Kidney (tissue), 14 donors: ENCODE data around the gene RAD51B. TPM values are rescaled to one million over a fixed set of nuclear protein-coding genes. Genes with fewer than 3 reads are reported as not detected.

Experiments used
- DNase-seq, 5 donors: peaks; one replicate each; pipeline ENCODE4 v3.0.0-alpha.2; 2013 to 2020
- FAIRE-seq: peaks from 2 replicates; lab custom pipeline; 2012; peaks lifted over from hg19 to GRCh38; lab: Jason Lieb, UNC
- H3K27ac ChIP-seq, 2 donors: one replicate each; pipeline ENCODE4 v1.7.0; 2013; ENCODE audit warnings: low read depth in 2 of 2, low read length in 2 of 2, inconsistent platforms in 1 of 2
- H3K27me3 ChIP-seq: one replicate; pipeline ENCODE4 v1.7.1; 2013; ENCODE audit warnings: low read length, inconsistent platforms; ENCODE audit not compliant: control insufficient read depth, insufficient read depth
- H3K36me3 ChIP-seq, 3 donors: one replicate each; pipeline versions ENCODE4 v1.7.0 to v1.7.1; 2013; ENCODE audit warnings: low read length in 3 of 3, control low read depth in 1 of 3, inconsistent platforms in 1 of 3; ENCODE audit not compliant: insufficient read depth in 3 of 3, control insufficient read depth in 2 of 3
- H3K4me1 ChIP-seq, 3 donors: one replicate each; pipeline versions ENCODE4 v1.7.0 to v1.7.1; 2013; ENCODE audit warnings: low read length in 3 of 3, inconsistent platforms in 1 of 3, low read depth in 1 of 3; ENCODE audit not compliant: control insufficient read depth in 2 of 3, insufficient read depth in 2 of 3
- H3K4me3 ChIP-seq, 3 donors: one replicate each; pipeline versions ENCODE4 v1.7.0 to v1.8.1; 2013; ENCODE audit warnings: low read length in 3 of 3, control low read depth in 1 of 3, inconsistent platforms in 1 of 3
- H3K9ac ChIP-seq, 3 donors: one replicate each; pipeline versions ENCODE4 v1.7.0 to v1.7.1; 2013; ENCODE audit warnings: low read length in 3 of 3, control low read depth in 1 of 3, inconsistent platforms in 1 of 3
- H3K9me3 ChIP-seq, 3 donors: one replicate each; pipeline versions ENCODE4 v1.7.0 to v1.7.1; 2013; ENCODE audit warnings: low read length in 3 of 3, control low read depth in 1 of 3, inconsistent platforms in 1 of 3; ENCODE audit not compliant: control insufficient read depth in 2 of 3, insufficient read depth in 1 of 3
- intact Hi-C: fragments of 100-400 bp; cut with DNase I; formaldehyde crosslinking; loops from one replicate; pipeline ENCODE4 v1.11.1; 2022
- polyA plus RNA-seq: library from polyadenylated mRNA; stranded (reverse); fragments of 350-450 nt; fragmentation: Illumina TruSeq; extraction: RNeasy Lipid Tissue Mini Kit (QIAGEN cat#74804); gene quantifications from one replicate; pipeline ENCODE4 v1.2.3, GENCODE V29; 2014; ENCODE audit warnings: low read depth, low replicate concordance; ENCODE audit not compliant: insufficient read depth
- total RNA-seq: library from RNA; stranded (reverse); fragmentation: NEBNext Ultra II Directional; extraction: Animal tissue kit (Norgen Biotek cat#: 25700); gene quantifications from one replicate; pipeline ENCODE4 v1.2.1, GENCODE V29; 2021
- TF ChIP-seq, protein P1 (sequence below): IDR thresholded peaks from 3 replicates; pipeline ENCODE4 v1.5.1; 2012; ENCODE audit warnings: mild to moderate bottlenecking, moderate library complexity, borderline replicate concordance; ENCODE audit not compliant: insufficient read depth; ENCODE audit errors: extremely low read depth
- donor health status: control.
- donor health status: control.
- donor health status: control.
- donor health status: control.
- donor health status: control.
- donor health status: DM: yes; HTN: yes; CAD: no.
- donor health status: Normal renal cell carcinoma (clear cell type).

RAD51B gene
- total and polyA plus RNA-seq, 2 donors from 2014 or later, result 6.9 to 18.0 TPM

DNA sequence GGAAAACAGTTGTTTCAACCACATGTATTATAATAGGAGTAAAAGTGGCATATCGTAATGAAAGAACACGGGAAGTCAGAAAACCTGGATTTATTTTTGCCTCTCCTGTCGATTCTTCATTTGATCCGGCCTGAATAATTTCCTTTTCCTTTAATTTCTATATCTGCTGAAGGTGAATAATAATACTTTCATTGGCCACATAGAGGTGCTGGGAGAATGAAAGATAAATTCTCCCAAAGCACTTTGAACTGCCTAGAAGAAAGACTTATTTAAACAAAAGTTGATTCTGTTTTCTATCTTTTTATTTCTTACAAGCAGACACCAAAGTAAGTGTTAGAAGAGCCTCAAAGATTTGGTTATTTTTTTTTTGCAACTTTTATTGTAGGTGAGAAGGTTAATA lies 339.1 kb downstream of the RAD51B start:
- Histone ChIP-seq H3K4me1 (peaks cover 0 to 15% (median 3%) of the 10 kb centered on the region in 3 donors), H3K9me3 (no peaks in the 10 kb centered on the region), H3K27me3 (no peaks in the 10 kb centered on the region), H3K4me3 (no peak overlapping the region), H3K36me3 (no peaks in the 10 kb centered on the region), H3K27ac (no peak overlapping the region), H3K9ac (no peak overlapping the region)
- TF ChIP-seq, protein P1, sequence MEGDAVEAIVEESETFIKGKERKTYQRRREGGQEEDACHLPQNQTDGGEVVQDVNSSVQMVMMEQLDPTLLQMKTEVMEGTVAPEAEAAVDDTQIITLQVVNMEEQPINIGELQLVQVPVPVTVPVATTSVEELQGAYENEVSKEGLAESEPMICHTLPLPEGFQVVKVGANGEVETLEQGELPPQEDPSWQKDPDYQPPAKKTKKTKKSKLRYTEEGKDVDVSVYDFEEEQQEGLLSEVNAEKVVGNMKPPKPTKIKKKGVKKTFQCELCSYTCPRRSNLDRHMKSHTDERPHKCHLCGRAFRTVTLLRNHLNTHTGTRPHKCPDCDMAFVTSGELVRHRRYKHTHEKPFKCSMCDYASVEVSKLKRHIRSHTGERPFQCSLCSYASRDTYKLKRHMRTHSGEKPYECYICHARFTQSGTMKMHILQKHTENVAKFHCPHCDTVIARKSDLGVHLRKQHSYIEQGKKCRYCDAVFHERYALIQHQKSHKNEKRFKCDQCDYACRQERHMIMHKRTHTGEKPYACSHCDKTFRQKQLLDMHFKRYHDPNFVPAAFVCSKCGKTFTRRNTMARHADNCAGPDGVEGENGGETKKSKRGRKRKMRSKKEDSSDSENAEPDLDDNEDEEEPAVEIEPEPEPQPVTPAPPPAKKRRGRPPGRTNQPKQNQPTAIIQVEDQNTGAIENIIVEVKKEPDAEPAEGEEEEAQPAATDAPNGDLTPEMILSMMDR, result no peak
- DNase-seq (no peak), FAIRE-seq (no peak)
- intact Hi-C loops, result no loop called here

DNA sequence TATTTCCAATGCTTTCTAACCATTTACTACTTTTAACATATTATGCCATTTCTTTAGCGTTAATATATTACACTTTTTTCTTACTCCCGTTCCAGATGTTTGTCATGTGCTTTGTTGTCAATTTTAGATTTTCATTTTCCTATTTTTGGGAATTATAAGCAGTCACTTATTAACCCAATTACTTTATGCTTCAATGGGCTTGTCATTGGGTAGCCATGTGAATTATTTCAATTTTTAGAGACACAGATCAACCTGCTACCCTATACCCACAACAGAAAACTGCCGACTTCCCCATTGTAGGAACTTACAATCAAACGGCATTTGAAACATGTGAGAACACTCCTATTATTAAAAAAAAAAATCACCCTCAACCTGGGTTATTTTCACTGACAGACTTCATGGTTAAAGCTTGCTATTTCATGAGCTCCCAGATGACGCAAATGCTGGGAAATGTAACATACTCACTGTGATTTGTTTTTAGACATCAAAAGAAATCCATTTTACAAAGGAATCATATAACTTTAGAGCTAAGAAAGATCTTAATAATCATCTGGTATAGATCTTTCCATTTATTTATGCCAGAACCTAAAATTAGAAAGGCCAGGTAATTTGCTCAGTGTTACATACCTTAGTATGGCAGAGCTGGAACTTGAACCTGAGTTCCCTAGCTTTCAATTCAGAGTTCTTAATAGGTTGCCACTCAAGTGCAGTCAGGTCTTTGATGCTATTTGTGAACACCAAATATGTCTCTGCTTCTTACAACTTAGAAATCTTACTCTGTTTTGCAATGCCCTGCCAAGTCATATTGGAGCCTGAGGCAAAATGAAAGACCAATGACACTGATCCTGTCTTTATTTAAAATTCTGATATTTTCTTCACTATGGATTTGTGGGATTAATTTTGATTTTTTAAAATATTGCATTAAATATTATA lies 340.4 kb downstream of the RAD51B start:
- Histone ChIP-seq H3K9ac (no peak overlapping the region), H3K27me3 (no peaks in the 10 kb centered on the region), H3K27ac (no peak overlapping the region), H3K4me1 (peaks cover 0 to 28% (median 9%) of the 10 kb centered on the region in 3 donors), H3K9me3 (no peaks in the 10 kb centered on the region), H3K4me3 (no peak overlapping the region), H3K36me3 (no peaks in the 10 kb centered on the region)
- intact Hi-C loops, result no loop called here
- FAIRE-seq, result no peak
- no peak for DNase-seq
- TF ChIP-seq, protein P1, result no peak

DNA sequence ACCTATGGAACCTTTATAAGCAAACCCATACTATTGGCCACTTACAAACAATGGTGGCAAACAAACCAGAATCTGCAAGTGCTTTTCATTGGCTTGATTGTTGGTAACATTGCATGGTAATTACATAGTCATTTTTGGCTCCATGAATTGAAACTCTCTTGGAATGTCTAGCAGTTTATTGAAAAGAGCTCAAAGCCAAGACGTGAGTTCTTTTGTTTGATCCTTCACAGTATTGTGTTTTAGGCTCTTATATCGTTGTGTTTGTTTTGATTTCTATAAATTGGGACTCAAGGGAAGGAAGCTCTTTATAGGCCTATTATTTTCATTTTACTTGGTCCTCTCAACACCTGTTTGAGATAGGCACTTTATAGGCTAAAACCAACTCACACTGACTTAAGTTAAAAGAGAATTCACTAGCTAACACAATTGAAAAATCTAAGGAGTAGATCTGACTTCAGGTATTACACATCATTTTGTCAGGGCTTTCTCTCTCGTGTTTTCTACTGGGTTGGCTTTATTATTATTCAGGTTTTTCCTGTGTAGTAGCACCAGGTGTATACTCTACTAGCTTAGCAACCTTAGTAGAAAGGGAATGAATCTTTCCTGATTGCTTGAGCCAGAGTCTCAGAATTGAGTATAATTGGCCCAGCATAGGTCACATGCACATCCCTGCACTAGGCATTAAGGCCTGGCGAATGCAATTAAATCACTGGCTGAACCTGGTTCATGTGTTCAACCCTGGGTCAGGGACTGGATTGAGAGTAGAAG lies 341.4 kb downstream of the RAD51B start:
- intact Hi-C loops, result no loop called here
- H3K4me3 ChIP-seq, result no peak overlapping the region
- FAIRE-seq, result no peak
- H3K27ac ChIP-seq, result no peak overlapping the region
- no peak for DNase-seq
- TF ChIP-seq, protein P1, result no peak
- H3K9ac ChIP-seq, result no peak overlapping the region
- H3K4me1 ChIP-seq, result peaks cover 0 to 38% (median 9%) of the 10 kb centered on the region in 3 donors
- H3K36me3 ChIP-seq, result no peaks in the 10 kb centered on the region
- H3K27me3 ChIP-seq, result no peaks in the 10 kb centered on the region
- no peaks in the 10 kb centered on the region for H3K9me3 ChIP-seq
